A673 (cell line): ENCODE data around the gene NR2F1-AS1.

Experiments
- EZH2 ChIP-seq: fragments of 200-600 bp; sonication (generic); IDR thresholded peaks from 2 replicates; pipeline ENCODE4 v1.6.1; 2017; ENCODE audit warnings: borderline replicate concordance, low read depth, mild to moderate bottlenecking, mixed read lengths, antibody characterized with exemption, low read length; ENCODE audit not compliant: poor library complexity, severe bottlenecking
- TF ChIP-seq, protein P1 (sequence below): fragments of 300-800, 200-600 bp; sonication (generic); conservative IDR thresholded peaks from 2 replicates; pipeline ENCODE4 v1.5.1; 2017; ENCODE audit warnings: low read depth, mild to moderate bottlenecking, antibody characterized with exemption, low read length, moderate library complexity, mixed read lengths

DNA sequence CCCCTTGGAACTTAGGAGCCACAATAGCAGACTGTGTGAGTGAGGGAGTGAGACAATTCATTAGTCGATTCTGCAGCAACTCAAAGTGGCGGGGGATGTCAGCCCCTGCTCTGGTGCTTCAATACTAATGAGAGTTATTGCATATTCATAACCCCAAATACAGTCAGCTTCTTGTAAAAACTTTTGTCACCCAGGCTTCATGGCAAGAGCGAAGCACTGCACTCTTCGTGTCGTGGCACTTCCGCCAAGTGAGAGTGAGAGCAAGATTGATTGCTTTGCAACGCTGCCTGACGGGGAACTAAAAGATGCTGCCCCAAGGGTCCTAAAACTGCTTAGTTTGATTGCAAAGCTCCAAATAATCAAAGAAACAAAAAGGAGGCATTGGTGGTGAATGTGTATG is 150.9 kb downstream of the NR2F1-AS1 start:
- TF ChIP-seq, protein P1, sequence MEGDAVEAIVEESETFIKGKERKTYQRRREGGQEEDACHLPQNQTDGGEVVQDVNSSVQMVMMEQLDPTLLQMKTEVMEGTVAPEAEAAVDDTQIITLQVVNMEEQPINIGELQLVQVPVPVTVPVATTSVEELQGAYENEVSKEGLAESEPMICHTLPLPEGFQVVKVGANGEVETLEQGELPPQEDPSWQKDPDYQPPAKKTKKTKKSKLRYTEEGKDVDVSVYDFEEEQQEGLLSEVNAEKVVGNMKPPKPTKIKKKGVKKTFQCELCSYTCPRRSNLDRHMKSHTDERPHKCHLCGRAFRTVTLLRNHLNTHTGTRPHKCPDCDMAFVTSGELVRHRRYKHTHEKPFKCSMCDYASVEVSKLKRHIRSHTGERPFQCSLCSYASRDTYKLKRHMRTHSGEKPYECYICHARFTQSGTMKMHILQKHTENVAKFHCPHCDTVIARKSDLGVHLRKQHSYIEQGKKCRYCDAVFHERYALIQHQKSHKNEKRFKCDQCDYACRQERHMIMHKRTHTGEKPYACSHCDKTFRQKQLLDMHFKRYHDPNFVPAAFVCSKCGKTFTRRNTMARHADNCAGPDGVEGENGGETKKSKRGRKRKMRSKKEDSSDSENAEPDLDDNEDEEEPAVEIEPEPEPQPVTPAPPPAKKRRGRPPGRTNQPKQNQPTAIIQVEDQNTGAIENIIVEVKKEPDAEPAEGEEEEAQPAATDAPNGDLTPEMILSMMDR, result no peak
- TF ChIP-seq EZH2, result no peak
